ENCODE results near the gene PSAT1. TPM values are rescaled to one million over a fixed set of nuclear protein-coding genes. Genes with fewer than 3 reads are reported as not detected.

PSAT1 gene
- total and polyA plus RNA-seq, 2 of the 13 experiments (the other 11 are each of a cell fraction or from before 2014, with no cell fraction given) = 135 to 229 TPM

DNA sequence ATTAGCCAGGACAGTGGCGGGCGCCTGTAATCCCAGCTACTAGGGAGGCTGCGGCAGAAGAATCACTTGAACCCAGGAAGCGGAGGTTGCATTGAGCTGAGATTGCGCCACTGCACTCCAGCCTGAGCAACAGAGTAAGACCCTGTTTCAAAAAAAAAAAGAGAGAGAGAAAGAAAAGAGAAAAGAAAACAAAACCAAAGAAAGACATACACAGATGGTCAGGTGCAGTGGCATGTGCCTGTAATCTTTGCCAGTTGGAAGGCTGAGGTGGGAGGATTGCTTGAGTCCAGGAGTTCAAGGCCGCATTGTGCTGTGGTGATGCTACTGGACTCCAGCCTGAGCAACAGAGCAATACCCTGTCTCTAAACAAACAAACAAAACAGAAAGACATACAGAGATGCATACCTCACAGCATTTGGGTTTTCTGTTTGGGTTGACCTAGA lies 10.0 kb upstream of the PSAT1 start (continued):
- TF ChIP-seq DBP (CRISPR knock-in tag; IDR thresholded peaks at IDR 0.05; ENCODE audit: not compliant biosample characterization) (no peak), GATAD1 (CRISPR knock-in tag; IDR thresholded peaks at IDR 0.05) (peak; percentile 64; the same call in 1 of the 2 replicates), HNF4A (CRISPR knock-in tag; IDR thresholded peaks at IDR 0.05) (peak; percentile 96), ZNF609 (CRISPR knock-in tag; IDR thresholded peaks at IDR 0.05; ENCODE audit: borderline replicate concordance) (peak; percentile 77; the same call in 1 of the 2 replicates), ZNF230 (CRISPR knock-in tag; IDR thresholded peaks at IDR 0.05) (no peak), MEIS1 (CRISPR knock-in tag; IDR thresholded peaks at IDR 0.05; ENCODE audit: borderline replicate concordance) (peak; percentile 56; the same call in 1 of the 2 replicates), ZNF138 (CRISPR knock-in tag; IDR thresholded peaks at IDR 0.05; ENCODE audit: low read depth) (0 out of 2 replicates have a peak, but pooled peaks have one; percentile 27), ZNF564 (CRISPR knock-in tag; IDR thresholded peaks at IDR 0.05) (no peak), CBFB (CRISPR knock-in tag; IDR thresholded peaks at IDR 0.05) (no peak), ZFP41 (CRISPR knock-in tag; IDR thresholded peaks at IDR 0.05; ENCODE audit: borderline replicate concordance) (no peak)
- TF ChIP-seq, protein P1, sequence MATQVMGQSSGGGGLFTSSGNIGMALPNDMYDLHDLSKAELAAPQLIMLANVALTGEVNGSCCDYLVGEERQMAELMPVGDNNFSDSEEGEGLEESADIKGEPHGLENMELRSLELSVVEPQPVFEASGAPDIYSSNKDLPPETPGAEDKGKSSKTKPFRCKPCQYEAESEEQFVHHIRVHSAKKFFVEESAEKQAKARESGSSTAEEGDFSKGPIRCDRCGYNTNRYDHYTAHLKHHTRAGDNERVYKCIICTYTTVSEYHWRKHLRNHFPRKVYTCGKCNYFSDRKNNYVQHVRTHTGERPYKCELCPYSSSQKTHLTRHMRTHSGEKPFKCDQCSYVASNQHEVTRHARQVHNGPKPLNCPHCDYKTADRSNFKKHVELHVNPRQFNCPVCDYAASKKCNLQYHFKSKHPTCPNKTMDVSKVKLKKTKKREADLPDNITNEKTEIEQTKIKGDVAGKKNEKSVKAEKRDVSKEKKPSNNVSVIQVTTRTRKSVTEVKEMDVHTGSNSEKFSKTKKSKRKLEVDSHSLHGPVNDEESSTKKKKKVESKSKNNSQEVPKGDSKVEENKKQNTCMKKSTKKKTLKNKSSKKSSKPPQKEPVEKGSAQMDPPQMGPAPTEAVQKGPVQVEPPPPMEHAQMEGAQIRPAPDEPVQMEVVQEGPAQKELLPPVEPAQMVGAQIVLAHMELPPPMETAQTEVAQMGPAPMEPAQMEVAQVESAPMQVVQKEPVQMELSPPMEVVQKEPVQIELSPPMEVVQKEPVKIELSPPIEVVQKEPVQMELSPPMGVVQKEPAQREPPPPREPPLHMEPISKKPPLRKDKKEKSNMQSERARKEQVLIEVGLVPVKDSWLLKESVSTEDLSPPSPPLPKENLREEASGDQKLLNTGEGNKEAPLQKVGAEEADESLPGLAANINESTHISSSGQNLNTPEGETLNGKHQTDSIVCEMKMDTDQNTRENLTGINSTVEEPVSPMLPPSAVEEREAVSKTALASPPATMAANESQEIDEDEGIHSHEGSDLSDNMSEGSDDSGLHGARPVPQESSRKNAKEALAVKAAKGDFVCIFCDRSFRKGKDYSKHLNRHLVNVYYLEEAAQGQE (IDR thresholded peaks at IDR 0.05; ENCODE audit: borderline replicate concordance in 1 of 2, low read depth in 1 of 2, low read length in 2 of 2) = no peak

All from HepG2 (cell line).